NCI-H2196 treated with DMSO at 0.1 percent for 48 hours (cell line): ENCODE data around the gene TRIM34.
"Not testable (repeated sequence)": the region's sequence is repeated elsewhere in the genome, so short reads cannot be mapped to it uniquely, and the experiment has no call there.

Experiments used
- DNase-seq: peaks from one replicate; lab custom pipeline; 2025; ENCODE audit not compliant: unreplicated experiment; lab: John Stamatoyannopoulos, UW

TRIM34 gene

GRCh38 chr11:5684036-5684645 lies 59.3 kb downstream of the TRIM34 start:
- DNase-seq = no peak

GRCh38 chr11:5684646-5685362 lies 60.0 kb downstream of the TRIM34 start, which contains the start of gene TRIM5:
TSS of gene TRIM5 (minus strand) at chr11:5685074. CDS start at chr11:5680177, 4,897 bp downstream.
- DNase-seq = no peak

DNA sequence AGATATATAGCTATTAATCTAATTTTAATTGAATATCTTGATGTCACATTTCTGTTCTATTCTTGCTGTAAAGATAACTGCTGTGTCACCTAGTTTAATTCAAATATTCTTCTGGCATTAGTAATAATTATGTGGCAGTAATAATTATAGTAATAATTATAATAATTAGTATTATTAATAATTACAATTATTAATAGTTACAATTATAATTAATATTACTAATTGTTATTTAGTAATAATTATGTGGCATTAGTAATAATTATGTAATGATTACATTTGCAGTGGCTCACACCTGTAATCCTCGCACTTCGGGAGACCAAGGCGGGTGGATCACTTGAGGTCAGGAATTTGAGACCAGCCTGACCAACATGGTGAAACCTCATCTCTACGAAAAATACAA lies 61.6 kb downstream of the TRIM34 start:
- no peak for DNase-seq

DNA sequence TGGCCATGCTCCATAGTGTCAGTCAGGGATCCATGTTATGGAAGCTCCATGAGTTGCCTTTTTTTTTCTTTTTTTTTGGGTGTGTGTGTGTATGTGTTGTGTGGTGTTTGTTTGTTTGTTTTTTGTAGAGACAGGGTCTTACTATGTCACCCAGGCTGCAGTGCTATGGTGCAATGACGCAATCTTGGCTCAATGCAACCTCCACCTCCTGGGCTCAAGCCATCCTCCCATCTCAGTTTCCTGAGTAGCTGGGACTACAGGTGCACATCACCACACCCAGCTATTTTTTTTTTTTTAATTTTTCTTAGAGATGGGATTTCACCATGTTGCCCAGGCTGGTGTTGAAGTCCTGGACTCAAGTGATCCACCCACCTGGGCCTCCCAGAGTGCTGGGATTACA lies 63.7 kb downstream of the TRIM34 start:
- DNase-seq = no peak

- DNase-seq = no peak
Observed at GRCh38 chr11:5689551-5689983, 64.8 kb downstream of the TRIM34 start, which contains the start of gene TRIM22. TSS of gene TRIM22 (plus strand) at chr11:5689790. CDS start at chr11:5696233, 6,443 bp downstream.

DNA sequence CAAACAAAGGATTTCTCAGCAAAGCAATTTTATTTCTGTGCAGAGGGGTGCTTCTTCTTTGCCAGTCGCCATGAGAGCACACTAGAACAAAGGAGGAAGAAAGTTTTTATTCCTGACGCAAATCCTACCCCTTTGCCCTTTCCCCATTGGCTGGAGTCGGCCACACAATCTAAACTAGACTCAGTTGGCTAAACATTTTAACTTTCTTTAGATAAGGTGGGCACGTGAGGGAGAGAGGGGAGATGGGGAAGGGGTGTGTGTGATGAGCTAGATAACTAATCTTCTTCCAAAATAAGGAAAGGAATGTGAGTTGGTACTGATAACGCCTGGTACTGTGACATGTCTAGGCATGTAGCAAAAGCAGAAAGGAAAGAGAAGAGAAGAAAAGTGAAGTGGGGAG lies 65.4 kb downstream of the TRIM34 start:
- no peak for DNase-seq

GRCh38 chr11:5690736-5691135 lies 65.9 kb downstream of the TRIM34 start:
- DNase-seq = no peak

- DNase-seq = not testable (repeated sequence)
Observed at GRCh38 chr11:5691238-5691963, 66.6 kb downstream of the TRIM34 start.

DNA sequence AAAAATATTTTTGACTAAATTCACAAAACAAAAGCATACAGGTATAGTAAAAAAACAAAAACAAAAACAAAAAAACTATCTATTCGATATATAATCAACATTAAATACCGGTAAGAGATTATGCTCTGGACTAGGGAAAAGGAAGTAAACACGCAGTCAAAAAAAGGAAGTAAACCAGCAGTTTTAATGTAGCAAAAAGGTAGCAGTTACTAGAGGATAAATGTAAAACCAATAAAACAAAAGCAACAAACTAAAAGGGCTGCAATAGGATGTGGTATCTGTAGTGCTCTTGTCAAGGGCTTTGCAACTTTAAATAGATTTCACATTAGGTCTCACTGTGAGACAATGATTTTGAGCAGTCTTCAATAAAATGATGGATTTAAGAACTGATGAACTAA lies 67.2 kb downstream of the TRIM34 start:
- DNase-seq = no peak
